HG02970 (cell line): ENCODE measurements around the gene NQO1.
"Not testable (repeated sequence)": the region's sequence is repeated elsewhere in the genome, so short reads cannot be mapped to it uniquely, and the experiment has no call there.

ENCODE experiments used
- ATAC-seq: cut with Tn5 transposase; IDR thresholded peaks from one replicate; pipeline ENCODE4 v1.9.1; 2021; ENCODE audit warnings: mild to moderate bottlenecking, moderate library complexity, moderate number of reproducible peaks; ENCODE audit not compliant: unreplicated experiment, low FRiP score

Gene NQO1

DNA sequence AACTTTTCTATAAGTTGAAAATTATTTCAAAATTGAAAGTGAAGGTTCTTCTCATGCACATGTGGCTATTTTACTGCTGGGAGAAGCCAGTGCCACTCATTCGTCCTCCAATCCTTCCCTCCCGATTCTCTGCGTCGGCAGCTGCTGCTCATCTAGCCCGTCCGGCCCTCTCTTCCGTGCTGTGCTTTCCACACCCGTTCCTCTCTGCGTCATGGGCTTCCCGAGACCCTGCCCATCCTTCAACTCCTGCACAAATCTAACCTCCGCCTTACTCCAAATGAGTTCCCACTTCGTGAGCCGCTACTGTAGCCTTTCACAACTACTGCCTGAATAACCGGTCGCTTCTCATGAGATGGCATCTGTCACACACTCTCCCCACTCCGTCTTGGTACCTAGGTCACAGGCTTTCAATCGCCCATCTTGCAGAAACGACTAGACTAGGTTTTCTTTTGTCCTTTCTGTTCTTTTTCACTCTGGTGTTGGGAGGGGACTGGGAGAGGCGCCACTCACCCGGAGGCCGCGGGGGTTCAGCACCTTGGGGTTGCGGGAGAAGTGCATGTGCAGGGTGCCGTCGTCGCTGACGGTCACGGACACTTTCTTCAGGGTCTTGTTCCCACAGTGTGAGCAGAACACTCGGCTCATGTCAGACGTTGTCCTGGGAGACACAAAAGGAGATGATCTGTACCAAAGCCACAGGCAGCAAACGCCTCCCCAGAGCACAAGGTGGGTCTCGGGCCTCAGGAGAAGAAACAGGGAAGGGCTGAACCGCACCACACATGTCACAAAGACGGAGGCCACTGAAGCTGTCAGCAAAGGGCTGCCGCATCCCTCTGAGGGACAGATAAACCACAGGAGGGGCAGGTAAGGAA lies 18.2 kb upstream of the NQO1 start:
- ATAC-seq, result no peak

DNA sequence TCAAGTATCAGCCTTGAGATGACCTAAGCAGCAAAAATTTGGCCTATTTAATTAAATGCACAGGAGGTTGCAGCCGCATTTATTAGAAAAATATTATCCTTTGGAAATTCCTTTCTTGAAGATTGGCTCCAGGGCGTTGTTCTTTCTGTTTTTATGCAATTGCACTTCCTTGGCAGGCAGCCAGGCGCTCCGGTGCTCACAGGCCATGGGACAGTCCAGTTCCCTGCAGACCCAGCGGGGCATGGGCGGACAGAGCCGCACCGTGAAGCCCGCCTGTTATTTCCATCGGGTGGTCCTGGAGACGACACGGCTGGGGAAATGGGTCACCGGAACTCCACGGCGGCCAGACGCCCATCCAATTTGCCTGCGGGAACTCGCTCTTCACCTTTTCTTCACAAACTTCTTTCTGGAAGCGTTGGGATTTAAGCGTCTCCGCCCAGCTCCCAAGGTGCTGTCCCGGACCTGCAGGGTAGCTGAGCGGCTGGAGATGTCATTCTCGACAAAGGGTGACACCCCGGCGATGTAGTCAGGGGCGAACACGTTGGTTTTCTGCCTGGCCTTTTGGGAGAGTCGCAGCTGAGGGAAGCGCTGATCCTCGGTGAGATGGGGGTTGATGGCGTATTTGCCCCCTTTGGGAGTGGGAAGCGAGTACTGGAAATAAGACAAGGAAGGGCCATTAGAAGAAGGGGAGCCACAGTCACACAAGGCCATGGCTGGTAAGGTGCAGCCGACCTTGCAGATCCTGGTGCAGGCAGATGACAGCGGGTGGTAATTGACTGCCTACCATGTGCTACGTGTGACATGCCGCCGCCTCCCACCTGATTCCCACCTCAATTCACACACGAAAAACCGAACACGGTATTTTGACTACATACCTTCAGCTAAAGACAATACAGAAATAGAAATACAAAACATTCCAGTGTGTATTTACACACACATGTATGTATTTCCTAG lies 15.9 kb upstream of the NQO1 start:
- no peak for ATAC-seq

DNA sequence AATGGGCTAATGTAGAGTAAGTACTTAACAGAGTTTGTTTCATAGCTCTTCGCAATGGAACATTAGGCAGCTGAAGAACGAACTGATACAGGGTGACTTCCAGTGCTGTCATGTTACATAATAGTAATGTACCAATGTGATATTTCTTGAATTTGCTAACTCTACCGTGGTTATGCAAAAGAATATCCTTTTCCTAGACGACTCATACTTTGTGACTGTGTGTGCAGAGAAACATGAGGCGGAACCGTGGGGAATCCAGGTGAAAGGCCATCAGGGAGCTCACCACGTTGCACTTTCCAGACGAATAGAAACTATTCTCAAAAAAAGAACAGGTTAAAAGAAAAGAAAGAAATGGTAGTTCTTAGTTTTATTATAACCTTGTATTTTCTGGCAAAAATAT lies 15.2 kb upstream of the NQO1 start:
- ATAC-seq, result no peak

DNA sequence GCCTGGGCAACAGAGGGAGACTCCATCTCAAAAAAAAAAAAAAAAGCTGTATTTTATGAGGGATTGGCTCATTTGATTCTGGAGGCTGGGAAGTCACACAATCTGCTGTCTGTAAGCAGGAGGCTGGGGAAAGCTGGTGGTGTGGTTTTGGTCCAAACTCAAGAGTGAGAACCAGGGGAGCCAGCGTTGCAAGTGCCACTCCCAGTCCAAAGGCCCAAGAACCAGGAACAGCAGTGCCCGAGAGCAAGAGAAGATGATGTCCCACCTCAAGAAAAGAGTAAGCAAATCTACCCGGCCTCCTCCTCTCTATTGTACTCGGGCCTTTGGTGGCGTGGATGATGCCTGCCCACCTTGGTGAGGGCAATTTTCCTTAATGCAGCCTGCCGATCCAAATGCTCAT lies 5.7 kb upstream of the NQO1 start:
- no peak for ATAC-seq

DNA sequence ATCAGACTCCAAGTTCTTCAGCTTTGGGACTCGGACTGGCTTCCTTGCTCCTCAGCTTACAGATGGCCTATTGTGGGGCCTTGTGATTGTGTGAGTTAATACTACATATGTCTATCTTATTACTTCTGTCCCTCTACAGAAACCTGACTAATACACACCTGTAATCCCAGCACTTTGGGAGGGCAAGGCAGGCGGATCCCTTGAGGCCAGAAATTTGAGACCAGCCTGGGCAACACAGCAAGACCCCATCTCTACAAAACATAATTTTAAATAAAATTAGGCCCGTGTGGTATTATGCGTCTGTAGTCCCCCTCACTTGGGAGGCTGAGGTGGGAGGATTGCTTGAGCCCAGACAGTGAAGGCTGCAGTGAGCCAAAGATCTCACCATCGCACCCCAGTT lies 4.9 kb upstream of the NQO1 start:
- ATAC-seq, result not testable (repeated sequence)

DNA sequence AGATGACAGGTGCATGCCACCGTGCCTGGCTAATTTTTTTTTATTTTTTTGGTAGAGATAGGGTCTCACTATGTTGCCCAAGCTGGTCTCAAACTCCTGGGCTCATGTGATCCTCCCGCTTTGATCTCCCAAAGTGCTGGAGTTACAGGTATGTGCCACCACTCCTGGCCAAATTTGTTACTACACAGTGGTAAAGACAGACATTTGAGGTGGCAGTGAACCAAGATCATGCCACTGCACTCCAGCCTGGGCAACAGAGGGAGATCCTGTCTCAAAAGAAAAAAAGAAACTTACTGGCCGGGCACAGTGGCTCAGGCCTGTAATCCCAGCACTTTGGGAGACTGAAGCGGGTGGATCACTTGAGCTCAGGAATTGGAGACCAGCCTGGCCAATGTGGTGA lies 2.7 kb upstream of the NQO1 start:
- not testable (repeated sequence) for ATAC-seq

DNA sequence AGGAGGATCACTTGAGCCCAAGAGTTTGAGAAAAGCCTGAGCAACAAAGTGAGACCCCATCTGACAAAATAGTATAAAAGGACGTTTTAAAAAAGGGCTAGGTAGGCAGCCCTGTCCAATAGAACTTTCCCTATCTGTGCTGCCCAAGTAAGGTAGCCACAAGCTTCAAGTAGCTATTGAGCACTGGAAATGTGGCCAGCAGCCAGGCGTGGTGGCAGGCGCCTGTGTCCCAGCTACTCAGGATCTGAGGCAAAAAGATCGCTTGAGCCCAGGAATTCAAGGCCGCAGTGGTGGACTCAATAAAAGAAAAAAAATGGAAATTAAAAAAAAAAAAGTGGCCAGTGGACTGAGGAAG lies 1.5 kb upstream of the NQO1 start:
- no peak for ATAC-seq

DNA sequence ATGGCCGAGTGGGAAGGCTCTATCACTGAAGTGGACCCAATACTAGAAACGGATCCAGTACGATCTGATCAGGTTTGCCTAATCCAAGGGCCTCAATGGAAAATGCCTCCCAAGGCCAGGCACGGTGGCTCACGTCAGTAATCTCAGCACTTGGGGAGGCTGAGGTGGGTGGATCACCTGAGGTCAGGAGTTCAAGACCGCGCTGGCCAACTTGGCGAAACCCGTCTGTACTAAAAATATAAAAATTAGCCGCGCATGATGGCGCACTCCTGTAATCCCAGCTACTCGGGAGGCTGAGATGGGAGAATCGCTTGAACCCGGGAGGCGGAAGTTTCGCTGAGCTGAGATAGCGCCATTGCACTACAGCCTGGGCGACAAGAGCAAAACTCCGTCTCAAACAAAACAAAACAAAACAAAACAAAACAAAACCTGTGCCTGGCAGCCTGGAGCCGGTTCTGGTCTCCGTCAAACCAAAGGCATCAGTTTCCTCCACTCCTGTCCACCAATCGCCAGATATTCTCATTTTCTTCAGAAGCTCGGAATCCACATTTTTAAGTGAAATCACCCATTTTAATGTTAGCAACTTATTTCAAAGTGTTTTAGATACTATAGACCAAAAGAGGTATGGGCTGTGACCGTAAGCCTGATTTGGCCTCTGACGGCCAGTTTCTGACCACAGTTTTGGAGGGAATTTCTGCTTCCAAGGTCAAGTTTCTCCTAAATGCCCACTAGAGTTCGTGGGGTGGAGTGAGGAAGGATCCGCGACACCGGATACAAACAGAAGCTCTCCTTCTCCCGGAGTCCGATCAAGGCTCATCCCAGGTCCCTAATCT lies 664 bp downstream of the NQO1 start:
- ATAC-seq, result no peak

DNA sequence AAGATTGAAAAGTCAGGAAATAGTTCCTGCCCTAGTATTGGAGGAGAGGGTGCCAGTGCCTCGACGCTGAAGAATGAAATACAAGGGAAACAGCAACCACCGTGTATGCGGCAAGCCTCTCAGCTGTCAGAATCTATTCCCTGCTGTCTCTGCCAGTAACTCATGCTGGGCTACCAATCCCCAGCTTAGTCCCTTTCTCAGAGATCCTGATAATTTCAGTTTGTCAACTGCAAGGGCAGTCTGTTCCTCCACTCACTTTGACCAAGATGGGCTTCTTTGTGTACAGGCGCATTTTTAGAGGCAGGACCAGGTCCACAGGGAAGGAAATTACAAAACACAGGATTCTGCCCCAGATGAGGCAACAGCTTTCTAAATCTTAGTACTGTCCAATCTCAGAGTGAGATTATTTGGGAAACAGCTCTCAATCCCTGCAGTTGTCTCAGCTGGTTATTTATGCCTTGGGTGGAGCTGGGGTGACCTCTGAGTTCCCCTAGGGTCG lies 1.3 kb downstream of the NQO1 start:
- ATAC-seq, result no peak

DNA sequence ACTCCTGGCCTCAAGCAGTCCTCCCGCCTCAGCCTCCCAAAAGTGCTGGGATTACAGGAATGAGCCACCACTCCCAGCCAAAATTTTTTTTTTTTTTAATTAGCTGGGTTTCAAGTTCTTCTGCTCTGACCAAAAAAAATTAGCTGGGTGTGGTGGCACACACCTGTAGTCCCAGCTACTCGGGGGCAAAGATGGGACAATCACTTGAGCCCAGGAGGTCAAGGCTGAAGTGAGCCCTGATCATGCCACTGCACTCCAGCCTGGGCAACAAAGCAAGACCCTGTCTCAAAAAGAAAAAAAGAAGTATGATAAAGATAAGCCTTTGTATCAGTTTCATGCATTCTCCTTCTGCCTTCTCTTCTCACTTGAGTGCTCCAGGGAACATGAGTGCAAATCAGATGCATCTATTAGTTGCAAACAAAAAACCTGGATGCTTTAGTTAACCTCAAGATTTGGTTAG lies 1.9 kb downstream of the NQO1 start:
- no peak for ATAC-seq

DNA sequence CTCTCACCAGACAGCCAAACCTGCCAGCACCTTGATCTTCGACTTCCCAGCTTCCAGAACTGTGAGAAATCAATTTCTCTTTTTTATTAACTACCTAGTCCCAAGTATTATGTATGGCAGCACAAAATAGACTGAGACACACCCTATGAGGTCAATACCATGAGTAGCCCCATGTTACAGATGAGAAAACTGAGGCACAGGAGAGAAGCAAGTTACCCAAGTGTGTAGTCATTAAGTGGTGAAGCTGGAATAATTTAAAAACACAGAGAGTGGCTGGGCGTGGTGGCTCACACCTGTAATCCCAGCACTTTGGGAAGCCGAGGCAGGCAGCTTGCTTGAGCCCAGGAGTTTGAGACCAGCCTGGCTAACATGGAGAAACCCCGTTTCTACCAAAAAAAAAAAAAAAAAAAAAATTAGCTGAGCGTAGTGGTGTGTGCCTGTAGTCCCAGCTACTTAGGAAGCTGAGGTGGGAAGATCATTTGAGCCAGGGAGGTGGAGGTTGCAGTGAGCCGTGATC lies 4.9 kb downstream of the NQO1 start:
- ATAC-seq, result no peak

DNA sequence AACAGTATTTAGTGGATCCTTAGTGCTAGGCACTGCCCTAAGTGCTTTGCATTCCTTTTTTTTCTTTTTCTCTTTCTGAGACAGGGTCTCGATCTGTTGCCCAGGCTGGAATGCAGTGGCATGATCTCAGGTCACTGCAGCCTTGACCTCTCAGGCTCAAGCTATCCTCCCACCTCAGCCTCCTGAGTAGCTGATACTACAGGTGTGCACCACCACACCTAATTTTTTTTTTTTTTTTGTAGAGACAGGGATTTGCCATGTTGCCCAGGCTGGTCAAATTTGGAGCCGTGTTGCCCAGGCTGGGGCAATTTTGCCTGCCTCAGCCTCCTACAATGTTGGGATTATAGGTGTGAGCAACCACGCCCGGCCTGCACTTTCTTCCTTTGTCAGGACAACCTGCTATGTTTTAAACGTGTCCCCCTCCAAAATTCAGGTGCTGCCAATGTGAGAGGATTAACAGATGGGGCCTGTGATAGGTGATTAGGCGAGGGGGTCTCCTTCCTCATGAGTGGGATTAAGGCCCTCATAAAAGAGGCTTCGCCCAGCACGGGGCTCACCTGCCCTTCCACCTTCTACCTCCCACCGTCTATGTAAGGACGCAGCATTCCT lies 5.4 kb downstream of the NQO1 start:
- no peak for ATAC-seq

DNA sequence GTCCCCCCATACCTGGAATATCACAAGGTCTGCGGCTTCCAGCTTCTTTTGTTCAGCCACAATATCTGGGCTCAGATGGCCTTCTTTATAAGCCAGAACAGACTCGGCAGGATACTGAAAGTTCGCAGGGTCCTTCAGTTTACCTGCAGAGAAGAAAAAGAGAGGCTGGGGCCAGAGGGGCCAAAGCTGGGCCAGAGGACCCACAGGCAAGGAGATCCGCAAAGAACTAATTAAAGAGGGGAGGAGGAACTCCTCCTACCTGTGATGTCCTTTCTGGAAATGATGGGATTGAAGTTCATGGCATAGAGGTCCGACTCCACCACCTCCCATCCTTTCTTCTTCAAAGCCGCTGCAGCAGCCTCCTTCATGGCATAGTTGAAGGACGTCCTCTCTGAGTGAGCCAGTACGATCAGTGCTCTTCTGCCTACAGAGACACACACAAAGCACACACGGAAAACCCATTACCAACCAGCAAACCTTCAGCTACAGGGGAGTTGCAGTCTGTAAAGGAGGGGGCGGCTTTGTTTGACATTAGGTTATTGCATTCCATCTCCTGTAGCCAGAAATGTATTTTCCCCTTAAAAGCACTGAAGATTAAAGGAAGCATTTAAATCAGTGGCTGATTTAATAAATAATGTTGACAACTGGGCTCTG lies 8.1 kb downstream of the NQO1 start:
- ATAC-seq, result no peak

DNA sequence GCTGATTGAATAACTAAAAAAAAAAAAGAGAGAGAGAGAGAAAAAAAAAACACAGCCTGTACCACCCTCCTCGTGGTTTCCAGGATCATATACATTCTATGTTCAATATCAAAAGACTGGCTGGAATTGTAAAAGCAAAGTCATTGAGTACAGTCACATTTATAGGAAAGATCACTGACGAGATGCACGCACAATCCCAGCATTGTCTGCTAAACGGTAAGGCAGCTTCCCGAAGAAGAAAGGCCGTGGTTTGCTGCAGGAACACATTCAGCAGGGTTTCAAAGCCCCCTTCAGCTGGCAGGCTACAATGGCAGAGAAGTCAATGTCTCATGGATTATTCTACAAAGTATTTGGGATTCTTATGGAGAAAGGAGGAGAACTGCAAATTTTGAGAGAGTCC lies 9.3 kb downstream of the NQO1 start:
- no peak for ATAC-seq

DNA sequence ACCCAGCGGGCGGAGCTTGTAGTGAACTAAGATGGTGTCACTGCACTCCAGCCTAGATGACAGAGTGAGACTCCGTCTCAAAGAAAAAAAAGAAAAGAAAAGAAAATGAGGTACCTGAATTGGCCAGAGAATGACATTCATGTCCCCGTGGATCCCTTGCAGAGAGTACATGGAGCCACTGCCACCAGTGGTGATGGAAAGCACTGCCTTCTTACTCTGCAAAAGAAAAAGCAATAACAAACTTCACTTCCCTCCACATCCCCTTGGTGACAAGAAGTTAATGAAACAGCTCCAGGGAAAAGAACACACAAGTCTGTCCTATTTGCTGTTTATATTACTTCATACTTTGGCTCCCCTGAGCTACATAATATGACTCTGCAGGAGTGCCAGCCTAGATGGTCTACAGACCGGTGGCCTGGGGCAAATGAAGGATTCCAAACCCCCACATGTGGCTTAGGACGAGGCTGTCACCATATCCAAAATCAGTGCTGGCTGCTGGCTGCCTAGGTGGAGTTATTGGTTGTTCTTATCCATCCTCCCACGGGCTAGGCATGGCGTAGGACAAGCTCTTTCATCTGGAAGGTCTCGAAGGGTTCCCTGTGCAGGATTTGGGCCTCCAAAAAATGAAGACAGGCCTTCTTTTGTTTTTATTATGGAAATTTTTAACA lies 13.3 kb downstream of the NQO1 start:
- no peak for ATAC-seq

DNA sequence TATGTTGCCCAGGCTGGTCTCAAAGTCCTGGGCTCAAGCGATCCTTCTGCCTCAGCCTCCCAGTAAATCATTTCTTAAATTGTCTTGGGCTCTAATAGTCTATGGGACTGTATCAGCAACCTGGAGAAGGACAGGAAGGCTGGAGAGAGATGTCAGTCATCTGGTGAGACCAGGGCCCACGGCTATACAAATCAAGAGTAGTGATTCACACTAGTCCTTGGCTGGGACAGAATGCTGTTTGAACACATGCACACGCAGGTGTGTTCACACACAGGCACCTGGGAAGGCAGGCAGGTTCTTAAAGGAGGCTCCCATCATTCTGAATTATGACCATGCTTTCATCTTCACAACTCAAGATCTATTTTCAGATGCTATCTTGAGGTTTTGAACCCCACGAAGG lies 14.1 kb downstream of the NQO1 start:
- ATAC-seq, result no peak

DNA sequence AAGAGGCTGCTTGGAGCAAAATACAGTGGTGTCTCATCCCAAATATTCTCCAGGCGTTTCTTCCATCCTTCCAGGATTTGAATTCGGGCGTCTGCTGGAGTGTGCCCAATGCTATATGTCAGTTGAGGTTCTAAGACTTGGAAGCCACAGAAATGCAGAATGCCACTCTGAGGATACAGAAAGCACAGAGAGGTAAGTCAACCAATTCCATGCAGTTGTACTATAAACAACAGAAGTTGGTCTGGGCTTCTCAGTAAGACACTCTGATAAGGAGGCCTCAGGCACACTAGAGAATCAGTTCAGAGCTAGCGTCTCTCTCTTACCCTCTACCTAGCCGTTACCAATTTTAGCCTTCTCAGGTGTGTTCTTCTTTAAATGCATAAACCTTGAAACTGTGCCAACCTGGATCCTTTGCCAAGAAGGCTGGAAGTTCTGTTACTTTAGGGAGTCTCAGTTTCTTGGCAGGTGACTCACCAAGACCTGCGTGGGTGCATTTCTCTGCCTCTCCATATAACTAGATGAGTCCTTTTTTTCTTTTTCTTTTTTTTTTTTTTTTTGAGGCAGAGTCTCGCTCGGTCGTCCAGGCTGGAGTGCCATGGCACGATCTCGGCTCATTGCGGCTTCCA lies 15.1 kb downstream of the NQO1 start:
- ATAC-seq, result no peak

DNA sequence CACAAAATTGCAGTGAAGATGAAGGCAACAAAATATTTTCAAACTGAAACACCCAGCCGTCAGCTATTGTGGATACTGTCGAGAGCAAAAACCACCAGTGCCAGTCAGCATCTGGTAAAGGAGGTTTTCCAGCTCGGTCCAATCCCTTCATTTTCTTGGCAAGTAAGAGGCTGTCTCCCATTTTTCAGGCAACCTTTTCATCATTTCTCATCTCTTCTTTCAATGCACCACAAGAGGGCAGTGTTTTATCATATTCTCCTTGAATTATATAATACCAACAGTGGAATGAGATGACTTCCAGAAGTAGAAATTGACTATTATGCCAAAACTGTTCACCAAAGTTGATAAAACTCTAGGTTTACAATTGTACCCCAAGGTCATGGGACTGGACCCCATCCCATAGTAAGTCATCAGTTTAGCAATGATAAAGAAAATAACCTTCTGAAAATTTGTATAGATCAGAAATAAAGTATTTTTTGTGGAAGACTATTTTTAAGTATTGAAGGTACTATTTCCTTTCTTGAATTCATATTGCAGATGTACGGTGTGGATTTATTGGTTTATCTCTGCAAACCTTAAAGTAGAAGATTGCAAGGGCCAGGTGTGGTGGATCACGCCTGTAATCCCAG lies 16.8 kb downstream of the NQO1 start:
- ATAC-seq, result no peak
